HG03039 (cell line): ENCODE data around the gene HSBP1L1.
"Not testable (repeated sequence)": the region's sequence is repeated elsewhere in the genome, so short reads cannot be mapped to it uniquely, and the experiment has no call there.

Experiments
- ATAC-seq: cut with Tn5 transposase; IDR thresholded peaks from one replicate; pipeline ENCODE4 v1.9.1; 2021; ENCODE audit warnings: mild to moderate bottlenecking, moderate library complexity; ENCODE audit not compliant: unreplicated experiment

HSBP1L1 gene

GRCh38 chr18:79960161-79960801 lies 4.2 kb upstream of the HSBP1L1 start:
- ATAC-seq = not testable (repeated sequence)

GRCh38 chr18:79960921-79961526 lies 3.4 kb upstream of the HSBP1L1 start:
- ATAC-seq = no peak

GRCh38 chr18:79961527-79962291 lies 2.7 kb upstream of the HSBP1L1 start:
- ATAC-seq = no peak

GRCh38 chr18:79962311-79962710 lies 2.1 kb upstream of the HSBP1L1 start:
- ATAC-seq = no peak

DNA sequence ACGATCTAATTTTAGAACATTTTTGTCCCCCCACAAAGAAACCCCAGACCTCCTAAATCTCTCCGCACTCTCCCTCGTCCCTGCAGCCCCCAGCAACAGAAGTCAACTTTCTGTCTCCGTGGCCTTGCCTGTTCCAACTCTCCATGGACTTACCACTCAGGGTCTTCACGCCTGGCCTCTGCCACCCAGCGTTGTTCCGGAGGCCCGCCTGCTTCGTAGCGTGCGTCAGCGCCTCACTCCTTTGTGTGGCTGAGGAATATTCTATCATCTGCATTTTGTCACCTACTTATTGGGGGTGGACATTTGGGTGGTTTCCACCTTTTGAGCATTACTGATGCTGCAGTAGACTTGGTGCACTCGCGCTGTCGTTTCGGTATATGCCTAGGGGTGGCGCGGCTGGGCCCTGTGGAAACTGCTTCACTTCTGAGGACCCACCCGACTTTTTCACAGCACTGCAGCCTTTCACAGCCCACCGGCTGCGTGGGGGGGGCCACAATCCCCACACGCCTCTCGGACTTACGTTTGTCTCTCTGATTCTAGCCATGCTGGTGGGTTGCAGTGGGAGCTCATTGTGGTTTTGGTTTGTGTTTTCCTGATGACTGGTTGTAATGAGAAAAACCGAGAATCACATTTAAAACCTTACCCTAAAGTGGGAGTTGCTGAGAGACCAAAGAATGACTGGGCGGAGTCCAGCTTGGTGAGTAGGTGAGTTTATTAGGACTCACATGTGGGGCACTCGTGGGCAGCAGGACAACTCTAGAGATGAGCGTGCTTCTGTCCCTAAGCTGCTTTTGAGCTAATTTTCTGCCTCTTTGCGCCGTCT lies 1.4 kb upstream of the HSBP1L1 start:
- ATAC-seq = peak; percentile 48

- no peak for ATAC-seq
These were observed 649 bp upstream of the HSBP1L1 start for GRCh38 chr18:79963658-79964329.

GRCh38 chr18:79965119-79965902 lies 868 bp downstream of the HSBP1L1 start:
- ATAC-seq = no peak

GRCh38 chr18:79970419-79971133 lies 6.1 kb downstream of the HSBP1L1 start:
- ATAC-seq = no peak

GRCh38 chr18:79971211-79971952 lies 6.9 kb downstream of the HSBP1L1 start:
- ATAC-seq = no peak

DNA sequence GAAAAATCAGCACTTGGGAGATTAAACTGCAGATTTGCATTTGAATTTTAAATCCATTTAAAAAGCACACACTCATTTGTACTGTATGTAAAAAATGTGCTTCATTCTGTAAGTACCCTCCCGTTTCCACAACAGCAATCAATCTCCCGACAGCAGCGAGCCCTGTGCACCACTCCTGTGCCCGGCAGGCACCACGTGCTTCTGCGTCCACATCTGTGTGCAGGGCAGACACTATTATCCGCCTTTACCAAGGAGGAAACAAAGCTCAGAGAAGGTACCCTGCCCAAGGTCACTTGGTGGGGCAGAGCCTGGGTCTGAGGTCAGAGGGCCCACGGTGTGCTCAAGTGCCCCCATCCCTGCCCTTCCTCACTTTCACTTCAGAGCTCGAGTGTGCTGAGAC lies 7.5 kb downstream of the HSBP1L1 start:
- ATAC-seq = no peak

GRCh38 chr18:79972720-79973119 lies 8.3 kb downstream of the HSBP1L1 start:
- no peak for ATAC-seq

GRCh38 chr18:79973517-79973916 lies 9.1 kb downstream of the HSBP1L1 start:
- ATAC-seq = no peak

DNA sequence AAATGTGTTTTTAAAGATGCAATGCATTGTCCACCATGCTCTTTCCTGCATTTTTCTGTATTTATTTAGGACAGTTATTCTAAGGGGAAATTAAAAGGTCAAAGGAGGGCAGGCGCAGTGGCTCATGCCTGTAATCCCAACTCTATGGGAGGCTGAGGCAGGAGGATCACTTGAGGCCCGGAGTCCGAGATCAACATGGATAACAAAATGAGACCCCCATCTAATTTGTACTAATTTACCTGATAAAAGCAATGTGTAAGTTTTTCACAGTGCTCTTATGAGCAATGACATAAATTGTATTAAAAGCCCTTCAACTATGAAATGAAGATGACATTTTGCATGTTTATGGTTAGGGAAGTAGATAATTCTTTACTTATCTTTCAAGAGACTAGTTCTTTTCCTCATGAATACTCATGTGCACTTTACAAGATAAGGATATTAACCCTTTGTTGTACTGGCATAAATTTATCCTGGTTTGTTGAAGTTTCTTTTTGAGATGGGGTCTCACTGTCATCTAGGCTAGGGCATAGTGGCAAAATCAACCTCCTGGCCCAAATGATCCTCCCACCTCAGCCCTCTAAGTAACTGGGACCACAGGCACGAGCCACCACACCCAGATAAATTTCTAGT lies 9.7 kb downstream of the HSBP1L1 start:
- ATAC-seq = no peak

DNA sequence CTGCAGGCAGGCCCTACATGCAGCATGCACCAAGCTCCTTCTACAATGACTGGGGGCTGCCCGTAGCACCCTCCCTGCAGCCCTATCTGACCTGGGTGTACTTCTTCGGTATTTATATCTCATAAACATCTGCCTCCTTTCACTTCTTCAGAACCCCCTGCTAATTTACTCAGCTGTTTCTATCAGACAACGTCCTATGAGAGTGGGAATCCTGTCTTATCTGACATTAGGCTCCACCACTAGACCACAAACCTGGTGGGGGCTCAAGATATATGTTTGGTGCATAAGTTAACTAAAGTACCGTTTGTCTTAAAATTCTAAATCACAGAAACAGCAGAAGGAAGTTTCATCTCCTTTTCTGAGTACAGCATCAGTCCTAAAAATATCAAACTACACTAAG lies 10.6 kb downstream of the HSBP1L1 start:
- no peak for ATAC-seq

DNA sequence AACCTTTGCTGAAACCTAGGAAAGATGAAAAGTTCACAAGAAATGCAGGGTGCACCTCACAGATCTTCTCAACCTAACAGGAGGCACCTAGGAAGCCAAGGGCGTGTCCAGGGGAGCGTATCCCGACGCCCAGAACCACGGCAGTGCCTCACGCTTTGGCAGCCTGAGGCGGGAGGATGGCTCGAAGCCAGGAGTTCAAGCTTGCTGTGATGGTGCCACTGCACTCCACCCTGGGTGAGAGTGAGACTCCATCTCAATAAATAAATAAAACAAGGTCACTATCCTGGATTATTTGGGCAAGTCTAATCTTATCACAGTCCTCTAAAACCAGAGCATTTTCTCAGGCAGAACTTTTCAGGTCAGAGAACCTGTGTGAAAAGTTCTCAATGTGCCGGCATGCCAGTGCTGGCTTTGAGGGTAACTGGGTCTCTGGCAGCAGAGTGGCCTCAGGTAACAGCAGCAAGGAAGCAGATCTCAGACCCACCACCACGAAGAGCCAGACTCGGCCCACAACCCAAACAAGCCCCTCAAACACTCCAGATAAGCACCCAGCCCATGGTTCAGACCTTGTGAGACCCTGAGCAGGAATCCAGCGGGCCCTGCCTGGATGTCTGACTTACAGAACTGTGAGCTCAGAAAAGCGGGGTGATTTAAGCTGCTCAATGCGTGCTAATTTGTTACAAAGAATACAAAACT lies 11.7 kb downstream of the HSBP1L1 start:
- ATAC-seq = no peak

- ATAC-seq = no peak
These were observed 15.4 kb downstream of the HSBP1L1 start for GRCh38 chr18:79979843-79980242.

GRCh38 chr18:79980585-79980984 lies 16.1 kb downstream of the HSBP1L1 start:
- ATAC-seq = no peak

DNA sequence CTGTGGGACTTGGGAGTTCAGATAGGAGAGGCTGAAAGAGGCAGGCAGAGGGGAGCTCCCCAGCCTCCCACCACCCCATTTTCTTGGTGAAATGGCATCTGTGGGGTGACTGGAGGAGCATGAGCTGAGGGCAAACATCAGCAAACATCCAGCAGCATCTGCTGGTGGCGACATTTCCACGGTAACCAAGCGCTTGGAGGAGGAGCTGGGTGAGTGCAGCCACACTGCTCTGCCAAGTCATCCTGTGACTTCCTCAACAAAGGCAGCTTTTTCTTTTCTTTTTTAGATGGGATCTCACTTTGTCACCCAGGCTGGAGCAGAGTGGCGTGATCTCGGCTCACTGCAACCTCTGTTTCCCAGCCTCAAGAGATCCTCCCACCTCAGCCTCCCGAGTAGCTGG lies 18.3 kb downstream of the HSBP1L1 start:
- no peak for ATAC-seq
